K562 (cell line): Measurements from ENCODE around the gene NUPR1. TPM values are rescaled to one million over a fixed set of nuclear protein-coding genes. Genes with fewer than 3 reads are reported as not detected.

Experiments
- ATF6 ChIP-seq: sonication (generic); formaldehyde crosslinking; IDR thresholded peaks from 2 replicates; pipeline ENCODE4 v1.4.0; 2020; ENCODE audit warnings: mild to moderate bottlenecking, missing genetic modification reagents
- C11orf30 ChIP-seq: fragments of 450-650 bp; IDR thresholded peaks from 2 replicates; pipeline ENCODE4 v1.6.1; 2016; ENCODE audit warnings: low read depth, mild to moderate bottlenecking
- E2F8 ChIP-seq: fragments of 450-650 bp; IDR thresholded peaks from 2 replicates; pipeline ENCODE4 v1.7.1; 2018; ENCODE audit warnings: mild to moderate bottlenecking, low read depth; ENCODE audit not compliant: partially characterized antibody
- ERF ChIP-seq: fragments of 450-650 bp; formaldehyde crosslinking; IDR thresholded peaks from 2 replicates; pipeline ENCODE4 v1.4.0; 2020; ENCODE audit warnings: mild to moderate bottlenecking, mixed read lengths
- ESRRA ChIP-seq: fragments of 450-650 bp; IDR thresholded peaks from 2 replicates; pipeline ENCODE4 v1.6.1; 2014; ENCODE audit warnings: low read depth, mild to moderate bottlenecking, moderate library complexity, borderline replicate concordance
- FOSL1 ChIP-seq: fragments of 200-800 bp; sonication (Bioruptor generic); conservative IDR thresholded peaks from 2 replicates; pipeline ENCODE4 v1.6.1; 2016; ENCODE audit warnings: missing genetic modification characterization, missing compliant biosample characterization
- GABPA ChIP-seq: fragments of 200-800 bp; sonication (Bioruptor generic); conservative IDR thresholded peaks from 2 replicates; pipeline ENCODE4 v1.6.1; 2016; ENCODE audit warnings: low read depth, missing genetic modification characterization, missing compliant biosample characterization
- KLF6 ChIP-seq: fragments of 250-450 bp; sonication (Bioruptor Pico); IDR thresholded peaks from 2 replicates; pipeline ENCODE4 v1.4.0; 2020; ENCODE audit warnings: mild to moderate bottlenecking, moderate library complexity, borderline replicate concordance
- MAZ ChIP-seq, 2 experiments: fragments of 450-650 bp in 1 of 2; sonication (generic) in 1 of 2; formaldehyde crosslinking; IDR thresholded peaks in 1 of 2; conservative IDR thresholded peaks in 1 of 2; 2 replicates each; pipeline versions ENCODE4 v1.4.0 to v1.5.0; 2020; ENCODE audit warnings: mild to moderate bottlenecking in 1 of 2, missing genetic modification reagents in 1 of 2
- MED1 ChIP-seq: sonication (generic); formaldehyde crosslinking; IDR thresholded peaks from 2 replicates; pipeline ENCODE4 v1.8.1; 2023; ENCODE audit warnings: missing genetic modification reagents, borderline replicate concordance
- POLR2AphosphoS5 ChIP-seq: IDR thresholded peaks from 2 replicates; pipeline ENCODE4 v1.6.1; 2011; ENCODE audit warnings: mild to moderate bottlenecking, low read depth, low read length, moderate library complexity; ENCODE audit not compliant: control insufficient read depth, insufficient read depth
- POLR2G ChIP-seq: fragments of 200-400 bp; formaldehyde crosslinking; IDR thresholded peaks from 2 replicates; pipeline ENCODE4 v1.6.1; 2017; ENCODE audit warnings: low read depth, mild to moderate bottlenecking, antibody characterized with exemption, low read length, moderate library complexity
- PRPF4 ChIP-seq: fragments of 200-400 bp; formaldehyde crosslinking; IDR thresholded peaks from one replicate; pipeline ENCODE4 v1.6.1; 2017; ENCODE audit warnings: low read length, low read depth, mild to moderate bottlenecking; ENCODE audit not compliant: insufficient read depth, poor library complexity, severe bottlenecking
- RBFOX2 ChIP-seq: fragments of 200-400 bp; formaldehyde crosslinking; IDR thresholded peaks from 2 replicates; pipeline ENCODE4 v1.6.1; 2017; ENCODE audit warnings: low read depth, mild to moderate bottlenecking, low read length, moderate library complexity
- SETDB1 ChIP-seq: IDR thresholded peaks from one replicate; pipeline ENCODE4 v1.6.1; 2012; ENCODE audit warnings: low read length, control low read depth, inconsistent platforms
- SMAD3 ChIP-seq: fragments of 450-650 bp; formaldehyde crosslinking; conservative IDR thresholded peaks from 2 replicates; pipeline ENCODE4 v1.4.0; 2020; ENCODE audit warnings: mild to moderate bottlenecking
- TAF9B ChIP-seq: fragments of 450-650 bp; IDR thresholded peaks from 2 replicates; pipeline ENCODE4 v1.6.1; 2018; ENCODE audit warnings: mild to moderate bottlenecking; ENCODE audit not compliant: partially characterized antibody
- TEAD1 ChIP-seq, 2 experiments: fragments of 450-650 bp in 1 of 2; sonication (generic) in 1 of 2; formaldehyde crosslinking; IDR thresholded peaks; 2 replicates each; pipeline versions ENCODE4 v1.4.0 to v1.8.0; 2020 to 2022; ENCODE audit warnings: mild to moderate bottlenecking in 2 of 2, missing genetic modification reagents in 1 of 2
- XRCC5 ChIP-seq: fragments of 200-400 bp; formaldehyde crosslinking; IDR thresholded peaks from 2 replicates; pipeline ENCODE4 v1.6.1; 2017; ENCODE audit warnings: low read depth, mild to moderate bottlenecking, low read length
- ZBTB2 ChIP-seq: fragments of 450-650 bp; IDR thresholded peaks from 2 replicates; pipeline ENCODE4 v1.6.1; 2016; ENCODE audit warnings: antibody characterized with exemption
- ZSCAN32 ChIP-seq: fragments of 450-650 bp; formaldehyde crosslinking; IDR thresholded peaks from 2 replicates; pipeline ENCODE4 v1.4.0; 2020; ENCODE audit warnings: mild to moderate bottlenecking, moderate library complexity
- polyA plus RNA-seq, 8 experiments: library from polyadenylated mRNA; depleted of rRNA in 4 of 8; stranded (reverse) in 5 of 8; unstranded in 3 of 8; fragments of >200 nt; fragmentation: Nextera tagmentation in 2 of 8; fragmentation: Illumina TruSeq in 1 of 8; extraction: Ambion mirVana in 2 of 8; extraction: Trizol in 1 of 8; gene quantifications; 2 replicates each; pipeline versions ENCODE4 v1.2.1 to v1.2.3, GENCODE V29; 2011 to 2014; ENCODE audit warnings: inconsistent platforms in 1 of 8, missing spikeins in 1 of 8
- total RNA-seq, 7 experiments: library from RNA; depleted of rRNA in 6 of 7; stranded (reverse); fragments of >200 nt in 6 of 7; fragmentation: Illumina TruSeq in 2 of 7; extraction: Trizol in 2 of 7; gene quantifications; 2 replicates each; pipeline versions ENCODE4 v1.2.1 to v1.2.3, GENCODE V29; 2011 to 2021; ENCODE audit warnings: low replicate concordance in 1 of 7

The NUPR1 gene
- total and polyA plus RNA-seq, 9 of the 15 experiments (the other 6 are each of a cell fraction or from before 2014, with no cell fraction given): 0.07 to 1.5 (median 0.27) TPM

- TF ChIP-seq ATF6 (CRISPR knock-in tag): peak; percentile 74; the same call in 1 of the 2 replicates
- peak; percentile 98 for TF ChIP-seq POLR2G
- TF ChIP-seq ERF (CRISPR knock-in tag): peak; percentile 92
- TF ChIP-seq TAF9B: peak; percentile 53
- peak; percentile 91 for TF ChIP-seq ZBTB2
- peak; percentile 69 for TF ChIP-seq E2F8
- peak; percentile 68; the same call in 1 of the 2 replicates for TF ChIP-seq ESRRA
- peak in 1 of 2 experiments; percentile 64; a peak in 1 of 4 replicates for TF ChIP-seq TEAD1 (CRISPR knock-in tag; IDR thresholded peaks at IDR 0.05)
- peak; percentile 96 for TF ChIP-seq RBFOX2
- peak; percentile 29; the same call in 1 of the 2 replicates for TF ChIP-seq FOSL1
- peak; percentile 93 for TF ChIP-seq POLR2AphosphoS5
- 0 out of 2 replicates have a peak, but pooled peaks have one; percentile 46 for TF ChIP-seq SMAD3 (CRISPR knock-in tag)
- TF ChIP-seq C11orf30: peak; percentile 68
- TF ChIP-seq PRPF4: no peak
- TF ChIP-seq SETDB1: no peak
- TF ChIP-seq MAZ (CRISPR knock-in tag; conservative IDR thresholded peaks at IDR 0.05 in 1 of 2, IDR thresholded peaks at IDR 0.05 in 1 of 2): peak; percentile 87 to 94
- TF ChIP-seq XRCC5: 0 out of 2 replicates have a peak, but pooled peaks have one; percentile 76
- TF ChIP-seq MED1 (CRISPR knock-in tag): no peak
- no peak for TF ChIP-seq ZSCAN32
- TF ChIP-seq KLF6 (CRISPR knock-in tag): peak; percentile 38; the same call in 1 of the 2 replicates
- peak; percentile 46; the same call in 1 of the 2 replicates for TF ChIP-seq GABPA
Observed at GRCh38 chr16:28553776-28554633, 15.2 kb upstream of the NUPR1 start, which contains the start of gene SGF29 (continued).
